Measurements from ENCODE around the gene RFX1. TPM values are rescaled to one million over a fixed set of nuclear protein-coding genes. Genes with fewer than 3 reads are reported as not detected.

RFX1 gene
- total and polyA plus RNA-seq, 9 of the 15 experiments (the other 6 are each of a cell fraction or from before 2014, with no cell fraction given) = 0.14 to 19.3 (median 1.2) TPM

GRCh38 chr19:13983213-13983889 is 22.8 kb downstream of the RFX1 start:
- Histone ChIP-seq H3K27me3 (ENCODE audit: control insufficient read depth in 2 of 2, insufficient read depth in 2 of 2, low read length in 2 of 2) (no peaks in the 10 kb centered on the region), H3K9me1 (ENCODE audit: control insufficient read depth, insufficient read depth, low read length) (peaks cover 3% of the 10 kb centered on the region), H4K20me1 (replicated peaks; ENCODE audit: control insufficient read depth, insufficient read depth, low read length) (no peaks in the 10 kb centered on the region), H3K9ac (ENCODE audit: insufficient read depth in 1 of 2, low read depth in 2 of 2, low read length in 2 of 2) (no peak overlapping the region), H3K4me3 (no peak overlapping the region), H3K9me3 (replicated peaks; ENCODE audit: control insufficient read depth, insufficient read depth, low read depth, low read length) (no peaks in the 10 kb centered on the region), H3K4me2 (ENCODE audit: insufficient read depth, low read length) (no peak overlapping the region), H3K36me3 (ENCODE audit: control insufficient read depth, insufficient read depth, low read length) (peaks cover 28% of the 10 kb centered on the region; the same call in 1 of the 3 replicates), H2AFZ (ENCODE audit: low read depth, low read length) (no peak overlapping the region), H3K4me1 (replicated peaks in 1 of 2; ENCODE audit: control insufficient read depth in 2 of 2, insufficient read depth in 2 of 2, low read length in 2 of 2) (peaks cover 0 to 70% of the 10 kb centered on the region in 2 experiments; a peak in 2 of 5 replicates), H3K27ac (ENCODE audit: extremely low read depth, low read depth, low read length) (no peak overlapping the region), H3K79me2 (ENCODE audit: control insufficient read depth, insufficient read depth, low read length) (no peaks in the 10 kb centered on the region)
- BruUV-seq (replicated peaks) = no TSS peak
- intact Hi-C loops (cut with micrococcal nuclease) = no loop called here
- 92% methylated on average over 17 of the region's 21 CpGs for WGBS (ENCODE audit: insufficient coverage, low coverage, missing lambda C conversion rate)
- POLR2A ChIA-PET = no interaction called here
- in situ Hi-C loops (cut with MboI) = no loop called here
- FAIRE-seq (no peak), ATAC-seq (no peak), DNase-seq (ENCODE audit: extremely low read depth in 1 of 4, low spot score in 3 of 4) (no peak)
- TF ChIP-seq POLR2G (IDR thresholded peaks at IDR 0.05; ENCODE audit: low read depth, low read length) = peak; percentile 24; the same call in 1 of the 2 replicates
- TF ChIP-seq KDM2B (CRISPR knock-in tag; IDR thresholded peaks at IDR 0.05) = no peak
- CTCF ChIA-PET (ENCODE audit: low intra/inter-chr PET ratio) = no interaction called here

DNA sequence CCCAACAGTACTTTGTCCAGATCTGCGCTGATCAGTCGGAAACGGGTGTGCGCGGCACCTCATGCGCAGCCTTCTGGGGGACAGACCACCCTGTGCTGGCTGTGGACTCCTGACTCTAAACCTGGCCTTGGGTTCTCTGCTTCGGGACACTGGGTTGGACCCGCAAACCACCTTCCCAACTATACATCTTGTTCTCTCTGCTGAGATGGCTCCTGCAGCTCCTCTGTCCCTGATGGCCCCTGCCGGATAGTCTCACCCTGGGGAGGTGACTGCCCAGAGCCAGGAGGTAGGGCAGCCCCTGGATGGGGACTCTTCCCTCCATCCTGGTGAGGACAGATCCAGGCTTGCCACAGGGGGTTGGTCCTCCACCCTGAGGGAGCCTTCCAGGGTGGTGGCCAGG is 23.3 kb downstream of the RFX1 start:
- Histone ChIP-seq H3K9me1 (ENCODE audit: control insufficient read depth, insufficient read depth, low read length) (peaks cover 3% of the 10 kb centered on the region), H3K79me2 (ENCODE audit: control insufficient read depth, insufficient read depth, low read length) (no peaks in the 10 kb centered on the region), H3K4me2 (ENCODE audit: insufficient read depth, low read length) (no peak overlapping the region), H3K4me1 (replicated peaks in 1 of 2; ENCODE audit: control insufficient read depth in 2 of 2, insufficient read depth in 2 of 2, low read length in 2 of 2) (peaks cover 0 to 76% of the 10 kb centered on the region in 2 experiments; a peak in 2 of 5 replicates), H3K27ac (ENCODE audit: extremely low read depth, low read depth, low read length) (no peak overlapping the region), H3K9me3 (replicated peaks; ENCODE audit: control insufficient read depth, insufficient read depth, low read depth, low read length) (no peaks in the 10 kb centered on the region), H3K36me3 (ENCODE audit: control insufficient read depth, insufficient read depth, low read length) (peaks cover 30% of the 10 kb centered on the region; the same call in 1 of the 3 replicates), H3K27me3 (ENCODE audit: control insufficient read depth in 2 of 2, insufficient read depth in 2 of 2, low read length in 2 of 2) (no peaks in the 10 kb centered on the region), H3K4me3 (no peak overlapping the region), H4K20me1 (replicated peaks; ENCODE audit: control insufficient read depth, insufficient read depth, low read length) (no peaks in the 10 kb centered on the region), H2AFZ (ENCODE audit: low read depth, low read length) (no peak overlapping the region), H3K9ac (ENCODE audit: insufficient read depth in 1 of 2, low read depth in 2 of 2, low read length in 2 of 2) (no peak overlapping the region)
- intact Hi-C loops (cut with micrococcal nuclease) = no loop called here
- no peak for FAIRE-seq
- WGBS (ENCODE audit: insufficient coverage, low coverage, missing lambda C conversion rate) = 93% methylated on average over 9 of the region's 9 CpGs
- BruUV-seq (replicated peaks) = no TSS peak
- ChIA-PET CTCF (ENCODE audit: low intra/inter-chr PET ratio) (no interaction called here), POLR2A (no interaction called here)
- in situ Hi-C loops (cut with MboI) = no loop called here
- DNase-seq (ENCODE audit: extremely low read depth in 1 of 4, low spot score in 3 of 4) = no peak
- no peak for ATAC-seq
- no peak for TF ChIP-seq ELF2 (CRISPR knock-in tag; IDR thresholded peaks at IDR 0.05)
- TF ChIP-seq ZNF766 (CRISPR knock-in tag; conservative IDR thresholded peaks at IDR 0.05) = no peak
- TF ChIP-seq, protein P1, sequence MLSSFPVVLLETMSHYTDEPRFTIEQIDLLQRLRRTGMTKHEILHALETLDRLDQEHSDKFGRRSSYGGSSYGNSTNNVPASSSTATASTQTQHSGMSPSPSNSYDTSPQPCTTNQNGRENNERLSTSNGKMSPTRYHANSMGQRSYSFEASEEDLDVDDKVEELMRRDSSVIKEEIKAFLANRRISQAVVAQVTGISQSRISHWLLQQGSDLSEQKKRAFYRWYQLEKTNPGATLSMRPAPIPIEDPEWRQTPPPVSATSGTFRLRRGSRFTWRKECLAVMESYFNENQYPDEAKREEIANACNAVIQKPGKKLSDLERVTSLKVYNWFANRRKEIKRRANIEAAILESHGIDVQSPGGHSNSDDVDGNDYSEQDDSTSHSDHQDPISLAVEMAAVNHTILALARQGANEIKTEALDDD (IDR thresholded peaks at IDR 0.05) = no peak
- TF ChIP-seq ZBTB11 (CRISPR knock-in tag; IDR thresholded peaks at IDR 0.05) = no peak
- TF ChIP-seq CBX2 (IDR thresholded peaks at IDR 0.05; ENCODE audit: insufficient read depth, low read length, poor library complexity, severe bottlenecking) = no peak
- TF ChIP-seq, protein P2, sequence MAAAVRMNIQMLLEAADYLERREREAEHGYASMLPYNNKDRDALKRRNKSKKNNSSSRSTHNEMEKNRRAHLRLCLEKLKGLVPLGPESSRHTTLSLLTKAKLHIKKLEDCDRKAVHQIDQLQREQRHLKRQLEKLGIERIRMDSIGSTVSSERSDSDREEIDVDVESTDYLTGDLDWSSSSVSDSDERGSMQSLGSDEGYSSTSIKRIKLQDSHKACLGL (CRISPR knock-in tag; IDR thresholded peaks at IDR 0.05; ENCODE audit: borderline replicate concordance, poor library complexity, severe bottlenecking) = no peak
- no peak for TF ChIP-seq MAFF (IDR thresholded peaks at IDR 0.05; ENCODE audit: low read length)
